ENCODE measurements around the gene ADAT3.
"Not testable (repeated sequence)": the region's sequence is repeated elsewhere in the genome, so short reads cannot be mapped to it uniquely, and the experiment has no call there.

ADAT3 gene

GRCh38 chr19:1885398-1886119 is 19.6 kb upstream of the ADAT3 start, which contains the start of gene ABHD17A:
ABHD17A (minus strand) TSS chr19:1885496; CDS start chr19:1881566, 3,930 bp downstream.
- not testable (repeated sequence) for H3K9me3 ChIP-seq (ENCODE audit: low read depth, low read length); DNase-seq (ENCODE audit: low read depth, low spot score); H3K36me3 ChIP-seq (ENCODE audit: insufficient read depth, low read length)
- peak within 1 kb of the TSS; percentile 42; the same call in 1 of the 2 replicates for H3K27ac ChIP-seq
- peak within 1 kb of the TSS; percentile 93 for H3K9ac ChIP-seq (ENCODE audit: insufficient read length)
- TF ChIP-seq POLR2AphosphoS5 (IDR thresholded peaks at IDR 0.05; ENCODE audit: borderline replicate concordance, low read depth, low read length) (peak; percentile 61; the same call in 1 of the 2 replicates), FOXP2 (optimal IDR thresholded peaks at IDR 0.05; ENCODE audit: control extremely low read depth, extremely low read length, insufficient read depth) (peak; percentile 81)
- peak within 1 kb of the TSS; percentile 88 for H3K4me3 ChIP-seq

- H3K4me3 ChIP-seq; DNase-seq (ENCODE audit: low read depth, low spot score); H3K9me3 ChIP-seq (ENCODE audit: low read depth, low read length); H3K9ac ChIP-seq (ENCODE audit: insufficient read length); H3K36me3 ChIP-seq (ENCODE audit: insufficient read depth, low read length): not testable (repeated sequence)
- H3K27ac ChIP-seq: 0 out of 2 replicates have a peak overlapping the region, but pooled peaks have one; percentile 42
Measured at GRCh38 chr19:1886360-1886759, 18.8 kb upstream of the ADAT3 start.

DNA sequence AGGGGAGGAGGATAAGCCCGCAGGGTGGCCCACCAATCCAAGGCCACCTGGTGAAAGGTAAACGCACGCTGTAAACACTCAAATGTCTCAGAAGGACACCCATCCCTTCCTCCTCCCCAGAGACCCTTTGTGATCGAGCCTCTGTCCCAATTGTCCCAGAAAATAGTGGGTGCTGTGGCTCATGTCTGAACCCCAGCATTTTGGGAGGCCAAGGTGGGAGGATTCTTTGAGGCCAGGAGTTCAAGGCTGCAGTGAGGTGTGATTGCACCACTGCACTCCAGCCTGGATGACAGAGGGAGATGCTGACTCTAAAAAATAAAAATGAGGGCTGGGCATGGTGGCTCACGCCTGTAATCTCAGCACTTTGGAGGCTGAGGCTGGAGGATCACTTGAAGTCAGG is 16.8 kb upstream of the ADAT3 start:
- Histone ChIP-seq H3K9me3 (ENCODE audit: low read depth, low read length) (no peaks in the 10 kb centered on the region), H3K36me3 (ENCODE audit: insufficient read depth, low read length) (no peaks in the 10 kb centered on the region), H3K27ac (no peak overlapping the region), H3K4me3 (no peak overlapping the region), H3K9ac (ENCODE audit: insufficient read length) (no peak overlapping the region)
- TF ChIP-seq FOXP2 (optimal IDR thresholded peaks at IDR 0.05; ENCODE audit: control extremely low read depth, extremely low read length, insufficient read depth) (no peak), EZH2 (IDR thresholded peaks at IDR 0.05) (no peak), POLR2AphosphoS5 (IDR thresholded peaks at IDR 0.05; ENCODE audit: borderline replicate concordance, low read depth, low read length) (no peak)
- DNase-seq (ENCODE audit: low read depth, low spot score): no peak

- no peak for TF ChIP-seq POLR2AphosphoS5 (IDR thresholded peaks at IDR 0.05; ENCODE audit: borderline replicate concordance, low read depth, low read length)
- TF ChIP-seq FOXP2 (optimal IDR thresholded peaks at IDR 0.05; ENCODE audit: control extremely low read depth, extremely low read length, insufficient read depth): no peak
- TF ChIP-seq EZH2 (IDR thresholded peaks at IDR 0.05): no peak
- Histone ChIP-seq H3K36me3 (ENCODE audit: insufficient read depth, low read length) (no peaks in the 10 kb centered on the region), H3K4me3 (no peak overlapping the region), H3K9ac (ENCODE audit: insufficient read length) (no peak overlapping the region), H3K27ac (no peak overlapping the region; the same call in 1 of the 2 replicates), H3K9me3 (ENCODE audit: low read depth, low read length) (no peaks in the 10 kb centered on the region)
- no peak for DNase-seq (ENCODE audit: low read depth, low spot score)
Measured at GRCh38 chr19:1889907-1890306, 15.3 kb upstream of the ADAT3 start.

DNA sequence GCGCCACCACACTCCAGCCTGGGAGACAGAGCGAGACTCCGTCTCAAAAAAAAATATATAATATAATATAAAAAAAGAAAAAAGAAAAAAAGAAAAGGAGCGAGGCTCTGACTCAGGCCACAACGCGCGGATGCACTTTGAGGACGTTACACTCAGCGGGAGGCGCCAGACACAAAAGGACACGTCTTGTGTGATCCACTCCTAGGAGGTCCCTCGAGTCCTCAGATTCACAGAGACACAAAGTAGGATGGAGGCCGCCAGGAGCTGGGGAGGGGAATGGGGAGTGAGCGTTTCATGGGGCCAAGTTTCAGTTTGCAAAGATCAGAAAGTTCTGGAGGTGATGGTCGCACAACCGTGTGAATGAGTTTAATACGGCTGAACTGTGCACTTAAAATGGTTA is 11.4 kb upstream of the ADAT3 start:
- no peak overlapping the region for H3K27ac ChIP-seq

GRCh38 chr19:1896508-1896907 is 8.7 kb upstream of the ADAT3 start:
- no peak overlapping the region for H3K9ac ChIP-seq (ENCODE audit: insufficient read length)
- no peaks in the 10 kb centered on the region for H3K9me3 ChIP-seq (ENCODE audit: low read depth, low read length)
- no peak overlapping the region for H3K4me3 ChIP-seq
- no peak for DNase-seq (ENCODE audit: low read depth, low spot score)
- H3K27ac ChIP-seq: no peak overlapping the region
- TF ChIP-seq EZH2 (IDR thresholded peaks at IDR 0.05): no peak
- TF ChIP-seq POLR2AphosphoS5 (IDR thresholded peaks at IDR 0.05; ENCODE audit: borderline replicate concordance, low read depth, low read length): no peak
- TF ChIP-seq FOXP2 (optimal IDR thresholded peaks at IDR 0.05; ENCODE audit: control extremely low read depth, extremely low read length, insufficient read depth): no peak
- H3K36me3 ChIP-seq (ENCODE audit: insufficient read depth, low read length): no peaks in the 10 kb centered on the region

More for the DNA sequence above, 11.4 kb upstream of the ADAT3 start:
- no peak for TF ChIP-seq EZH2 (IDR thresholded peaks at IDR 0.05)
- TF ChIP-seq POLR2AphosphoS5 (IDR thresholded peaks at IDR 0.05; ENCODE audit: borderline replicate concordance, low read depth, low read length): no peak
- TF ChIP-seq FOXP2 (optimal IDR thresholded peaks at IDR 0.05; ENCODE audit: control extremely low read depth, extremely low read length, insufficient read depth): no peak
- Histone ChIP-seq H3K9ac (ENCODE audit: insufficient read length) (no peak overlapping the region), H3K4me3 (no peak overlapping the region), H3K36me3 (ENCODE audit: insufficient read depth, low read length) (no peaks in the 10 kb centered on the region), H3K9me3 (ENCODE audit: low read depth, low read length) (no peaks in the 10 kb centered on the region)
- DNase-seq (ENCODE audit: low read depth, low spot score): no peak

DNA sequence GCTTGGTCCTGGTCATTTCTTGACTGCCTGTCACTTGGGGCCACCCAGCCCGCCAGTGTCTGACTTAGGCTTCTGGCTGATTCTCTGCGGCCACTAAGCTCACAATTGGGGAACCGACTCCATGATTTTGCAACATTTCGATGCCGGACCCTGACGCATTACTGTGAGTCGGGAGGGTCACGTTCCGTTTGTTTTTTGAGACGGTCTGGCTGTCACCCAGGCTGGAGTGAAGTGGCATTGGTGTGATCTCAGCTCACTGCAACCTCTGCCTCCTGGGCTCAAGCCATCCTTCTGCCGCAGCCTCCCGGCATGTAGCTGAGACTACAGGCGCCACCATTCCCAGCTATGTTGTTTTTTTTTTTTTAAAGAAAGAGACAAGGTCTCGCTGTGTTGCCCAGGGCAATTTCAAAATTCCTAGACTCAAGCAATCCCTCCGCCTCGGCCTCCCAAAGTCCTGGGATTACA is 3.2 kb upstream of the ADAT3 start:
- Histone ChIP-seq H3K4me3 (no peak overlapping the region), H3K27ac (no peak overlapping the region), H3K9ac (ENCODE audit: insufficient read length) (no peak overlapping the region), H3K9me3 (ENCODE audit: low read depth, low read length) (no peaks in the 10 kb centered on the region), H3K36me3 (ENCODE audit: insufficient read depth, low read length) (peaks cover 4% of the 10 kb centered on the region; the same call in 1 of the 2 replicates)
- TF ChIP-seq EZH2 (IDR thresholded peaks at IDR 0.05): no peak
- no peak for DNase-seq (ENCODE audit: low read depth, low spot score)

DNA sequence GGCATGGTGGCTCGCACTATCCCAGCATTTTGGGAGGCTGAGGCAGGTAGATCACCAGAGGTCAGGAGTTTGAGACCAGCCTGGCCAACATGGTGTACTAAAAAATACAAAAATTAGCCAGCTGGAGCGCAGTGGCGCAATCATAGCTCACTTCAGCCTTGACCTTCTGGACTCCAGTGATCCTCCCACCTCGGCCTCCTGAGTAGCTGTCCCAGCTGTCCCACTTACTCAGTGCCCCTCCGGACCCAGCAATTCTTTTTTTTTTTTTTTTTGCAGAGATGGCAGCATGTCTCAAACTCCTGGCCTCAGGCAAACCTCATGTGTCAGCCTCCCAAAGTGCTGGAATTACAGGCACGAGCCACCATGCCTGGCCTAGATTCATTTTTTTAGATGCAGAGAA is 2.3 kb upstream of the ADAT3 start:
- Histone ChIP-seq H3K36me3 (ENCODE audit: insufficient read depth, low read length) (peaks cover 6% of the 10 kb centered on the region; the same call in 1 of the 2 replicates), H3K9ac (ENCODE audit: insufficient read length) (no peak overlapping the region), H3K9me3 (ENCODE audit: low read depth, low read length) (no peaks in the 10 kb centered on the region), H3K27ac (peak overlapping the region; percentile 71; the same call in 1 of the 2 replicates), H3K4me3 (no peak overlapping the region)
- no peak for TF ChIP-seq FOXP2 (optimal IDR thresholded peaks at IDR 0.05; ENCODE audit: control extremely low read depth, extremely low read length, insufficient read depth)
- TF ChIP-seq EZH2 (IDR thresholded peaks at IDR 0.05): no peak
- no peak for TF ChIP-seq POLR2AphosphoS5 (IDR thresholded peaks at IDR 0.05; ENCODE audit: borderline replicate concordance, low read depth, low read length)
- DNase-seq (ENCODE audit: low read depth, low spot score): no peak

GRCh38 chr19:1904860-1905109 is 414 bp upstream of the ADAT3 start:
- peak overlapping the region; percentile 56 for H3K9ac ChIP-seq (ENCODE audit: insufficient read length)
- DNase-seq (ENCODE audit: low read depth, low spot score): no peak
- no peaks in the 10 kb centered on the region for H3K9me3 ChIP-seq (ENCODE audit: low read depth, low read length)
- H3K36me3 ChIP-seq (ENCODE audit: insufficient read depth, low read length): peaks cover 6% of the 10 kb centered on the region; the same call in 1 of the 2 replicates
- no peak for TF ChIP-seq FOXP2 (optimal IDR thresholded peaks at IDR 0.05; ENCODE audit: control extremely low read depth, extremely low read length, insufficient read depth)
- no peak for TF ChIP-seq POLR2AphosphoS5 (IDR thresholded peaks at IDR 0.05; ENCODE audit: borderline replicate concordance, low read depth, low read length)
- TF ChIP-seq EZH2 (IDR thresholded peaks at IDR 0.05): no peak
- peak overlapping the region; percentile 90 for H3K4me3 ChIP-seq
- peak overlapping the region; percentile 73 for H3K27ac ChIP-seq
